Measurements from ENCODE around the gene TEX11.

- TF ChIP-seq CTCF (optimal IDR thresholded peaks at IDR 0.05 in 1 of 3, IDR thresholded peaks at IDR 0.05 in 1 of 3, conservative IDR thresholded peaks at IDR 0.05 in 1 of 3; ENCODE audit: extremely low read depth in 1 of 3, insufficient read depth in 2 of 3, low read length in 3 of 3), result no peak
- TF ChIP-seq EZH2 (IDR thresholded peaks at IDR 0.05; ENCODE audit: low read length), result no peak
Observed at GRCh38 chrX:70554523-70554922, 354.0 kb downstream of the TEX11 start.
